ENCODE results near the gene KCNIP1. TPM values are rescaled to one million over a fixed set of nuclear protein-coding genes. Genes with fewer than 3 reads are reported as not detected.

The KCNIP1 gene
- total RNA-seq, 1 donor from 2014 or later: 0.57 TPM

- intact Hi-C loops (cut with DNase I): no loop called here
Measured at GRCh38 chr5:170501931-170502330, 1.9 kb upstream of the KCNIP1 start.

DNA sequence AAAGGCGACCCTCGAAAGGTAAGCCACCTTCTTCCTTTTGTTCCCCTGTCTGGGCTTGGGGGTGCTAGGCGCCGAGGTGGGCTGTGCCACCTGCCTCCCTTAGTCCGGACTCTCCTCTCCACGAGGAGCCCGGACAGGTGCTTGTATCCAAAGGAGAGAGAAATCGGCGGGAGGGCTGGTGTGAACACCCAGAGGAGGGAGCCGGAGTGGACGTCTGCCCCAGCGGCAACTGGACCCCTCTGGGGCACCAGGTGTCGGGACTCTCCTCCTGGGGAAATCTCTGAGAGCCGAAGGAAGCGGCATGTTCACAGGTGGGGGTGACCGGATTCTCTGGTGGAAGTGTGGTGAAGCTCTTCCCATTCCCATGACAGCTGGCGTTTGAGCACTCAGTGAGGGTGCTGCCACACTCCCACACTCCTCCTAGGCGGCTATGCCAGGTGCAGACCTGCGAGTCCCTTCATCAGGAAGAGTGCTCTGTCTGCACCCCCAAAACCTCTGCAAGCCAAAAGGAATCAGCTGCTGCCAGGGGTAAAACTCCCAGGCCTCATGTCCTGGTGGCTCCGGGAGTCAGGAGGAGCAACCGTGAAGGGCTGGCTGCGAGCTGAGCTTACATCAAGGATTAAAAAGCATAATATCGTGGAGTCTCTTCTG is 921 bp downstream of the KCNIP1 start:
- intact Hi-C loops (cut with DNase I): no loop called here
- no peak for DNase-seq (ENCODE audit: low spot score)

More at GRCh38 chr5:170501931-170502330, 1.9 kb upstream of the KCNIP1 start:
- DNase-seq (ENCODE audit: low spot score): no peak

GRCh38 chr5:170508036-170508435 is 4.2 kb downstream of the KCNIP1 start:
- intact Hi-C loops (cut with DNase I): no loop called here
- no peak for DNase-seq (ENCODE audit: low spot score)

DNA sequence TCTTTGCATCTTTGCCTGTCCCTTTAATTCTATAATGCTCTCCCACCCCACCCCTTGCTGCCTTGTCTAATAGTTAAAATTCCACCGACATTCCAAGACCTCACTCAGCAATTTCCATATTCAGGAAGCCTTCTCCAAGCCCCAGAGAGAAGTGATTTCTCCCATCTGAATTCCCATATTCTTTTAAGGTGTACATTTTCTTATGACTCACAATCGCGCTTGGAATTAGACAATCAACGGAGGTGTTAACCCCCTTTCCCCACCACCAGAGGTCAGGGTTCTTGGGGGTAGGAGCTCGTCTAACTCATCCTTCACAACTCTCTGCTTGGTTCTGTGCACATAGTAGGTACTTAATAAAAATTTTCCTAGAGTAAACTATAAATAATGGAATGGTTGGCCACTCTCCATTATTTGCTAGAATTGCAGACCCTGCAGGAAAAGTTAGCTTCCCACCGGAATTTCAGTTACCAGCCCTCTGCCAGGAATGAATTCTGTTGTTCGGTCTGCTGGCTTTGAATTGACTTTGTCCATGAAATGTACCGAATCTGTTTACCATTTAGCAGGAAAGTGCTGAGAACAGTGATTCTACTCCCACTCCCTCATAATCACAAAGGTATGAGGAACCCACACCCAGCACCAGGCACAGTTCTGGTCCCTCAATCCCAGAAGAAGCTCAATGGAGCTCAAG is 5.0 kb downstream of the KCNIP1 start:
- intact Hi-C loops (cut with DNase I): no loop called here
- DNase-seq (ENCODE audit: low spot score): no peak

GRCh38 chr5:170509348-170509660 is 5.5 kb downstream of the KCNIP1 start:
- no peak for DNase-seq (ENCODE audit: low spot score)
- intact Hi-C loops (cut with DNase I): no loop called here

- no peak for DNase-seq (ENCODE audit: low spot score)
- intact Hi-C loops (cut with DNase I): no loop called here
Measured at GRCh38 chr5:170510126-170510525, 6.3 kb downstream of the KCNIP1 start.

- no peak for DNase-seq (ENCODE audit: low spot score)
- intact Hi-C loops (cut with DNase I): no loop called here
Measured at GRCh38 chr5:170510559-170510958, 6.7 kb downstream of the KCNIP1 start.

DNA sequence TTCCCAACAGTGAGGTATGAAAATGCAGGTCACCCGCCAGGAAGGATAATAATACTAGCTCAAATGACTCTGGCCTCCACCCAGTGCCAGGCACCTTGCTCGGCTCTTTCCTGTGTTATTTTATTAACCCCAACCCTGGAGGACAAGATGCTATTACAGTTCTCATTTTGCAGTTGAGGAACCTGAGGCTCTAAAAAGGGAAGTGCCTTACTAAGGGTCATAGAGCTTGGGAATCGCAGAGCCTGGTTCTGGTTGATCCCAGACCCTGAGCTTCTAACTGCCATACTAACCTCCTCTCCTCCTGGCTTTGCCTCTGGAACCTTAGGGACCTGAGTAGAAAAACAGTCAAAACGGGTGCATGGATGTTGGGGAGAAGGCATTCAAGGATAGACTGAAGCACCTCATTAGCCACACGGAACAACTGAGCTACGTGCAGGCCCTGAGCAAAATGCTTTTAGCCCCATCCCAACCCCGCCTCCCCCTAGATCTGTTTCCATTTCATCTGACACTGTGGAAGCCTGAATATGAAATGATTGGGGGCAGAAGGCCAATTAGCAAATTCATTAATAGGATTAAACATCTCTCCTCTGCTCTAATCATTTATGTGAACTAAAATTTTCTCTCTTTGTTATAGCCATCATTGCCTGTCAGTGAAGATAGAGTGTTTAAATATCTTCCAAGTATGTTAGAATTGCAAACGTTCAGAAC is 7.9 kb downstream of the KCNIP1 start:
- intact Hi-C loops (cut with DNase I): no loop called here

DNA sequence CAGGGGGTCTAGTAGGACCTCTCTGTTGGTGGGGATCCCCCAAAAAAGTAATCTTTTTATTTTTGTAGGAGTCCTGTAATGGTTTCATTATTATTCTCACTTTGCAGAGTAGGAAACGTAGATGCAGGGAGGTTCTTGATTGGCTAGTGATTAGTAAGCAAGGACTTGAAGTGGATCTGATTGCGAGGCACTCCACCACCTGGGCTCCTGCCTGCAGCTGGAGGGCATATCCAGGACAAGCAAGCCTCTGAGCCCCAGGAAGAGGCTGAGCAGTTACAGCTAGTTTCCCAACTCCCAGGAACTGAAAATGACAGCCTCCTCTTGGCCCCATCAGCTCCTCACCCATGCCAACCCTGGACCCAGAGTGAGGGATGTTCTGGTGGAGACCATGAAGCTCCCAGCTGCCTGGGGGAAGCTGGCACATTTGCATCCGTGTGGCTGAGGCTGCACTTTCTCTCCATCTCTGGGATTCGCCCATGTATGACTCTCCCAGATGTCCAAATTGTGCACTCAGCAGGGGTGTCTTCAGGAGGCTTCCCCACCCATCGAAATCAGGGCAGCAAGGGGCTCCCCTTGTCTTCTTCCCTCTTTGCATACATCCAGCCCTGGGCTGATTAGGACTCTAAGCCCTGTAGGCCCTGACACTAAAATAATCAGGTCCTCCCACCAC is 10.2 kb downstream of the KCNIP1 start:
- DNase-seq (ENCODE audit: low spot score): no peak

More for the DNA sequence above, 7.9 kb downstream of the KCNIP1 start:
- DNase-seq (ENCODE audit: low spot score): no peak

DNA sequence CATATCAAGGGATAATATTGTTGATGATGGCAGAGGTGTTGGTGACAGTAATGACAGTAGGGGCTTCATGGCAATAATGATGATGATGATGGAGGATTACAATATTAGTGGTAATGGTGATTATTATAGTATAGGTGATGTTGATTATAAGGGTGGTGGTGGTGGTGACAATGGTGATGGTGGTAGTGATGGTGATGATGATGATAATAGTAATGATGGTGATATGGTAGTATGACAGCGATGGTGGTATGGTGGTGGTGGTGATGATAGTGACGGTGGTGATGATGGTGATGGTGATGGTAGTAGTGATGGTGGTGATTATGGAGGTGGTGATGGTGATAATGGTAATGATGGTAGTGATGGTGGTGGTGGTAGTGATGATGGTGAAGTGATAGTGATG is 13.6 kb downstream of the KCNIP1 start:
- DNase-seq (ENCODE audit: low spot score): no peak
- intact Hi-C loops (cut with DNase I): no loop called here

More for the DNA sequence above, 10.2 kb downstream of the KCNIP1 start:
- intact Hi-C loops (cut with DNase I): no loop called here

GRCh38 chr5:170518277-170518676 is 14.5 kb downstream of the KCNIP1 start:
- intact Hi-C loops (cut with DNase I): no loop called here
- DNase-seq (ENCODE audit: low spot score): no peak

DNA sequence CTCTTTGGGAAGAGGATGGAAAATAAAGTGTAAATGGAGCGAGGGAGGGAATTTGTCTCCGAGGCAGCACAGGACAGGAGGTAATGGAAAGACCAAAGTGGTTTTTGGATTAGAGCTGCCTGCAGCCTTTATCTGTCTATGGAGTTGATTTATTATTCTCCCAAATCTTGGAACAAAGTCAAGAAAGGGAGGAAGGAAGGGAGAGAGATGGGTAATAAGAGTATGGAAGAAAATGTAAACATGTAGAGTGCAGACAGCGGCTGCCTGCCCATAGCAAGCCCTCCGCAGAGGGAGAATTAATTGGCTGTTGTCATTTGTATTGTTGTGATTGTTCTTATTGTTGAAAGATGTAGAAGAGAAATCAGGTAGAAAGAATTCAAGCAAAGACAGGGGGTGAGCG is 15.7 kb downstream of the KCNIP1 start:
- intact Hi-C loops (cut with DNase I): no loop called here
- no peak for DNase-seq (ENCODE audit: low spot score)

- intact Hi-C loops (cut with DNase I): no loop called here
- DNase-seq (ENCODE audit: low spot score): no peak
Measured at GRCh38 chr5:170520372-170520771, 16.6 kb downstream of the KCNIP1 start.

- DNase-seq (ENCODE audit: low spot score): no peak
- intact Hi-C loops (cut with DNase I): no loop called here
Measured at GRCh38 chr5:170522211-170523141, 18.7 kb downstream of the KCNIP1 start.

DNA sequence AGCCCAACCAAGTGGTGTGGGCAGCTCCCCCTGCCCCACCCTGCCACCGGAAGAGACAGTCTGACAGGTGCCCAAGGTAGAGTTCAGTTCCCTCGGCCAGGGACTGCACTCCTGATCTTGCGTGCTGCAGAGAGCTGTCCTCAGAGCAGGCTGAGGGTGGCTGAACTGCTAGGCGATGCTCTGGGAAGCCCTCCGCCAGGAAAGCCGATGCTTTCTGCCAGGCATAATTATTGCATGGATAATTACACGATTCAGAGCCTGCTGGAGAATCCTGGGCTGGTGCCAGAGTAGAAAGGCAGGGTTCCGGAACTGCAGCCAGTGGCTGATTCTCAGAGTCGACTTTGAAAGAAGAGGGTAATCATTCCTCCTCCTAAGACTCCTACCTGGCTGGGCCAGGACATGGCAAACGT is 19.3 kb downstream of the KCNIP1 start:
- intact Hi-C loops (cut with DNase I): no loop called here
- no peak for DNase-seq (ENCODE audit: low spot score)

DNA sequence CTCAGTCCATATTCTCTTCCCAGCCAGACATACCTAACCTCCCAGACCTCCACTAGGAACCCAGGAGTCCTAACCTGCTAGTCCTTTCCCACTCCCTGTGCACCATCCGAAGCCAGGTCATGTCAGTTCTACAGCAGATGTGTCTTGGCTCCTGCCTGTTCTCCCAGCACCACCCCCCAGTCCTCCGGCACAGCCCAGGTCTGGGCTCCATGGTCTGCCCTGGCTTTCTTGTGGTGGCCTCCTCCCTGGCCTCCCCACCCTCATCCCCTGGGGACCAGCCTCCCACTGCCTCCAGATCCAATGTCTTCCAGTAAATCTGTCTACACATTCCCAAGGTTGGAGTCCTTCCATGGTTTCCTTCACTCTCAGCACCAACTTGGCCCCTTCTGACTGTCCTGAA is 20.0 kb downstream of the KCNIP1 start:
- intact Hi-C loops (cut with DNase I): no loop called here
- DNase-seq (ENCODE audit: low spot score): no peak

DNA sequence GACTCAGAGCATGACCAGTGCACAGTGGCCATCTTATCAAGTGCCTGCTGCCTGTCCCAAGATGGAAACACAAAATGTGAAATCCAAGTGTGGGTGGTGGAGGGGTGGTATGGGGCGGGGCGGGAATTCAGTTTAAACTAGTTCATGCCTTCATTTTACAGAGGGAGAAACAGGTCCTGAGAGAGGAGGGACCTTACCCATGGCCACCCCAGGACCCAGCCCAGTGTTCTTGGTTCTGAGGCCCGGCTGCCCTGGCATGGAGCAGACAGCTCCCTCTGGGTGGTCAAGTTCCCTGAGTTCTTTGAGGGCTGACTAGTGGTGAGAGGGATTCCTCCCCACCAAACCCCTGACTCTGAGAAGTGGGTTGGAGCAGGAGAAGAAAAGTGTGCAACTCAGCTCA is 20.8 kb downstream of the KCNIP1 start:
- peak; percentile 29 for DNase-seq (ENCODE audit: low spot score)
- intact Hi-C loops (cut with DNase I): no loop called here

- intact Hi-C loops (cut with DNase I): no loop called here
- DNase-seq (ENCODE audit: low spot score): peak; percentile 56
Measured at GRCh38 chr5:170525470-170526211, 21.8 kb downstream of the KCNIP1 start.

GRCh38 chr5:170527991-170528390 is 24.2 kb downstream of the KCNIP1 start:
- DNase-seq (ENCODE audit: low spot score): peak; percentile 38
- intact Hi-C loops (cut with DNase I): no loop called here

Measured in cardiac septum (tissue), 1 donor.